Osteoblast (primary cell): Measurements from ENCODE around the gene AVL9. TPM values are rescaled to one million over a fixed set of nuclear protein-coding genes. Genes with fewer than 3 reads are reported as not detected.

ENCODE experiments used
- DNase-seq: peaks from one replicate; pipeline ENCODE4 v3.0.0; 2011; ENCODE audit warnings: low spot score, mixed read lengths; ENCODE audit not compliant: insufficient read length; ENCODE audit errors: missing footprints
- H2AFZ ChIP-seq: 2 replicates; pipeline ENCODE4 v1.6.0; 2011; ENCODE audit warnings: mild to moderate bottlenecking, low read length
- H3K27ac ChIP-seq: 2 replicates; pipeline ENCODE4 v1.5.1; 2011; ENCODE audit warnings: mild to moderate bottlenecking, low read depth, low read length, moderate library complexity
- H3K27me3 ChIP-seq: 2 replicates; pipeline ENCODE4 v1.6.0; 2012; ENCODE audit warnings: mild to moderate bottlenecking, control low read depth, inconsistent platforms, low read length, moderate library complexity; ENCODE audit not compliant: insufficient read depth
- H3K36me3 ChIP-seq: 2 replicates; pipeline ENCODE4 v1.5.1; 2011; ENCODE audit warnings: mild to moderate bottlenecking, low read length, control low read depth, moderate library complexity; ENCODE audit not compliant: insufficient read depth
- H3K4me1 ChIP-seq: 2 replicates; pipeline ENCODE4 v1.5.1; 2011; ENCODE audit warnings: mild to moderate bottlenecking, low read length, control low read depth, moderate library complexity; ENCODE audit not compliant: insufficient read depth
- H3K4me2 ChIP-seq: 2 replicates; pipeline ENCODE4 v1.6.0; 2011; ENCODE audit warnings: mild to moderate bottlenecking, low read length; ENCODE audit not compliant: insufficient read depth
- H3K4me3 ChIP-seq: fragments of 200-600 bp; sonication (generic); 3 replicates; pipeline ENCODE4 v1.5.1; 2012; ENCODE audit warnings: mild to moderate bottlenecking, low read length, inconsistent platforms; ENCODE audit not compliant: insufficient read depth
- H3K79me2 ChIP-seq: 2 replicates; pipeline ENCODE4 v1.6.0; 2012; ENCODE audit warnings: mild to moderate bottlenecking, low read length, control low read depth, inconsistent platforms; ENCODE audit not compliant: insufficient read depth
- H3K9me3 ChIP-seq: 2 replicates; pipeline ENCODE4 v1.5.1; 2011; ENCODE audit warnings: low read depth, low read length, control low read depth
- H4K20me1 ChIP-seq: 2 replicates; pipeline ENCODE4 v1.6.0; 2012; ENCODE audit warnings: mild to moderate bottlenecking, low read length, control low read depth; ENCODE audit not compliant: insufficient read depth
- total RNA-seq: library from RNA; depleted of rRNA; stranded (reverse); fragments of >200 nt; gene quantifications from 2 replicates; pipeline ENCODE4 v1.2.3, GENCODE V29; 2012
- TF ChIP-seq, protein P1 (sequence below): IDR thresholded peaks from 2 replicates; pipeline ENCODE4 v1.5.1; 2011; ENCODE audit warnings: mild to moderate bottlenecking, low read depth, low read length, moderate library complexity; ENCODE audit errors: extremely low read depth

Gene AVL9
- total RNA-seq, 1 donor: 32.2 TPM

DNA sequence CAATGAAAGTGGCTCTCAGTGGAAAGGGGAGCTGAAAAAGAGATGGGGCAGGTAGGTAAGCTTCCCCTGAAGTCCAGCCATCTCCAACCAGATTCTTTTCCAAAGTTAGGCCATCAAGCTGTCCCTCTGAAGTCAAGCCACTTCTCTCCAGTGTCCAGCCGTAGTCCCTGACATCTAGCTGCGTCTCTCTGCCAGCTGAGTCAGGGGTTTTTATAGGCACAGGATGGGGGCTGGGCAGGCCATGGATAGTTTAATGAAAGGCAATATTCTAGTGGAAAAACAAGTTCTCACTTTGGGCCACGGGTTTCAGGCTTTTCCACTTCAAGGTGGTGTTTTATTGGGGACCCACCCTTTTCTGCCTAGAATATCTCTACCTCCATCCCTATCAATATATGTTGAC is 36.8 kb downstream of the AVL9 start:
- no peaks in the 10 kb centered on the region for H3K27me3 ChIP-seq
- H3K4me1 ChIP-seq: peaks cover 4% of the 10 kb centered on the region
- no peak overlapping the region for H3K4me2 ChIP-seq
- peaks cover 4% of the 10 kb centered on the region for H3K36me3 ChIP-seq
- H3K27ac ChIP-seq: no peak overlapping the region
- H4K20me1 ChIP-seq: peaks cover 35% of the 10 kb centered on the region
- H3K9me3 ChIP-seq: no peaks in the 10 kb centered on the region
- TF ChIP-seq, protein P1, sequence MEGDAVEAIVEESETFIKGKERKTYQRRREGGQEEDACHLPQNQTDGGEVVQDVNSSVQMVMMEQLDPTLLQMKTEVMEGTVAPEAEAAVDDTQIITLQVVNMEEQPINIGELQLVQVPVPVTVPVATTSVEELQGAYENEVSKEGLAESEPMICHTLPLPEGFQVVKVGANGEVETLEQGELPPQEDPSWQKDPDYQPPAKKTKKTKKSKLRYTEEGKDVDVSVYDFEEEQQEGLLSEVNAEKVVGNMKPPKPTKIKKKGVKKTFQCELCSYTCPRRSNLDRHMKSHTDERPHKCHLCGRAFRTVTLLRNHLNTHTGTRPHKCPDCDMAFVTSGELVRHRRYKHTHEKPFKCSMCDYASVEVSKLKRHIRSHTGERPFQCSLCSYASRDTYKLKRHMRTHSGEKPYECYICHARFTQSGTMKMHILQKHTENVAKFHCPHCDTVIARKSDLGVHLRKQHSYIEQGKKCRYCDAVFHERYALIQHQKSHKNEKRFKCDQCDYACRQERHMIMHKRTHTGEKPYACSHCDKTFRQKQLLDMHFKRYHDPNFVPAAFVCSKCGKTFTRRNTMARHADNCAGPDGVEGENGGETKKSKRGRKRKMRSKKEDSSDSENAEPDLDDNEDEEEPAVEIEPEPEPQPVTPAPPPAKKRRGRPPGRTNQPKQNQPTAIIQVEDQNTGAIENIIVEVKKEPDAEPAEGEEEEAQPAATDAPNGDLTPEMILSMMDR: no peak
- no peak overlapping the region for H2AFZ ChIP-seq
- no peak for DNase-seq
- H3K79me2 ChIP-seq: peaks cover 93% of the 10 kb centered on the region
- no peak overlapping the region for H3K4me3 ChIP-seq

DNA sequence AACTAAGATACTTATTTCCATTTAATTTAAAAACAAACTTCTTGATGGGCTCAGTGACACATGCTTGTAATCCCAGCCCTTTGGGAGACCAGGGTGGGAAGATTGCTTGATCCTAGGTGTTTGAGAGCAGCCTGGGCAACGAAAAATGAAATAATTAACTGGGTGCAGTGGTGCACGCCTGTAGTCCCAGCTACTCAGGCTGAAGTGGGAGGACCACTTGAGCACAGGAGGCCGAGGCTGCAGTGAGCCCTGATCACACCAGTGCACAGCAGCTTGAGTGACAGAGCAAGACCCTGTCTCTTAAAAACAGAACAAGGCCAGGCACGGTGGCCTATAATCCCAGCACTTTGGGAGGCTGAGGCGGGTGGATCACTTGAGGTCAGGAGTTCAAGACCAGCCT is 37.4 kb downstream of the AVL9 start:
- peaks cover 31% of the 10 kb centered on the region for H4K20me1 ChIP-seq
- H3K27me3 ChIP-seq: no peaks in the 10 kb centered on the region
- H3K4me2 ChIP-seq: no peak overlapping the region
- no peaks in the 10 kb centered on the region for H3K9me3 ChIP-seq
- no peak overlapping the region for H3K27ac ChIP-seq
- TF ChIP-seq, protein P1: no peak
- H3K79me2 ChIP-seq: peaks cover 90% of the 10 kb centered on the region
- no peak overlapping the region for H2AFZ ChIP-seq
- H3K4me1 ChIP-seq: peaks cover 4% of the 10 kb centered on the region
- peaks cover 4% of the 10 kb centered on the region for H3K36me3 ChIP-seq
- H3K4me3 ChIP-seq: no peak overlapping the region
- DNase-seq: no peak

DNA sequence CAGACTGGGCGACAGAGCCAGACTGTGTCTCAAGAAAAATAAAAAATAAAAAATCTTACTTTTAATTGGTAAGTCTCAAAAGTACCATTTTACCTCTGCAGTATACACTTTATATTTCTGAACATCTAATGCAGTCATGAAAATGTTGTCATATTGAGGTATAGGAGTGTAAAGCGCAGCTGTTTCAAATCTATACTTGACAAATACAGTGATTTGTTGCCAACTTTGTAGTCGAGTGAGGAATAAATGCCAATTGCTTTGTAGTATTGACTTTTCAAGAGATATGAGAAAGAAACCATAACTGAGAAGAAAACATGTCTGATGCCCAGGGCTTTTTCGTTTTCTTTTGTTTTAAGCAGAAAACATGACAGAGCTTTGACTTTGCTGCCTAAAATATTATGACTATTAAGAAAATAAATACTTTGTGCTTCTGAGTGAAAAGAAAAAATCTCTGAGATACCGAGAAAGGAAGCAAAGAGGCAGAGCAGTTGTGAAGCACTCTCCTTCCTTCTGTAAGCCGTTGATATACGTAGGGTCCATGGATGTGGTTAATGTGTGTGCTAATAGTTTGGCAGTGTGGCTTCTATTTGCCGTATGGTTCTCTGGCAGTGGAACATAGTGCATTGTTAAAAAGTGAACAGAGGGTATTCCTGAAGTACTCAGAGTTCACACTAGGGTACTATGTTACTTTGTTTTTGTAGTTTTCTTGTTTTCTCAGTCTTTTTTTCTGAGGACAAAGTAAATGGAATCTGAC is 38.2 kb downstream of the AVL9 start:
- H3K36me3 ChIP-seq: peaks cover 4% of the 10 kb centered on the region
- no peak overlapping the region for H3K27ac ChIP-seq
- no peak overlapping the region for H2AFZ ChIP-seq
- H3K9me3 ChIP-seq: no peaks in the 10 kb centered on the region
- peaks cover 87% of the 10 kb centered on the region for H3K79me2 ChIP-seq
- H4K20me1 ChIP-seq: peaks cover 27% of the 10 kb centered on the region
- TF ChIP-seq, protein P1: no peak
- H3K4me1 ChIP-seq: peaks cover 4% of the 10 kb centered on the region
- no peaks in the 10 kb centered on the region for H3K27me3 ChIP-seq
- DNase-seq: peak; percentile 60
- no peak overlapping the region for H3K4me3 ChIP-seq
- H3K4me2 ChIP-seq: no peak overlapping the region

DNA sequence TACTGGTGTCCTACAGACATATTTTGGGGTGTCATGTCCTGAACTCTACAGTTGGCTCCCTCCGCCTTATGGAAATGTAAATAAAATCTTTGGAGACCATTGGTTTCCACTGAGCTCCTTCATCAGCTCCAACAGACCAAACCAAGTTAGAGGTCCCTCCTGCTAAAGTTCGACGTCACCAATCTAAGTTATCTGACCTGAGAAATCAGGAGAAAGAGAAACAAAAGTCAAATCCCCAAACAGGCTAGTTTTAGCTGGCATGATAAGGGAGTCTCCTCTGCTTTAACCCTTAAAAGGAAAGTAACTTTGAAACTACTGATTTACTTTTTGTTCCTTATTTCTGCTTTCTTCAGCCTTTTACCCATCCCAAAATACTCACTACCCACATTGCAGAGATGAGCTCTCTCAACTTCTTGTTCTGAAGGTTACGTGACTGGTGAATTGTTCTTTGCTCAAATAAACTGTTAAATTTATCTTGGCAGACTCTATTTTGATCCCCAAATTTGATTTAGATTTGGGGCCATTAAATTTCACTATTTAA is 39.9 kb downstream of the AVL9 start:
- DNase-seq: no peak
- H3K36me3 ChIP-seq: peaks cover 4% of the 10 kb centered on the region
- peaks cover 24% of the 10 kb centered on the region for H4K20me1 ChIP-seq
- H3K27ac ChIP-seq: no peak overlapping the region
- no peak overlapping the region for H2AFZ ChIP-seq
- no peaks in the 10 kb centered on the region for H3K27me3 ChIP-seq
- TF ChIP-seq, protein P1: no peak
- H3K4me3 ChIP-seq: no peak overlapping the region
- H3K4me1 ChIP-seq: peaks cover 4% of the 10 kb centered on the region
- peaks cover 89% of the 10 kb centered on the region for H3K79me2 ChIP-seq
- H3K9me3 ChIP-seq: no peaks in the 10 kb centered on the region
- no peak overlapping the region for H3K4me2 ChIP-seq
